GM12878 (cell line): ENCODE data around the gene HCK. TPM values are rescaled to one million over a fixed set of nuclear protein-coding genes. Genes with fewer than 3 reads are reported as not detected.

Experiments
- ATAC-seq: fragments of 200-7000 bp; cut with Tn5 transposase; 3 replicates; pipeline ENCODE4 v1.9.1; 2020; ENCODE audit warnings: mild to moderate bottlenecking, moderate library complexity
- BruUV-seq: library from RNA; stranded (reverse); fragments of 400-500 nt; replicated peaks from 2 replicates; lab custom pipeline; 2021; lab: Mats Ljungman, UMichigan
- CTCF ChIA-PET: fragments of 300-600 bp; sonication (Branson Sonifier 250); formaldehyde crosslinking; extraction: SDS; loops from one replicate; lab custom pipeline; 2021; ENCODE audit warnings: inconsistent platforms; lab: Yijun Ruan, JAX
- POLR2A ChIA-PET: fragments of 350-600 bp; formaldehyde crosslinking; extraction: SDS; loops from one replicate; lab custom pipeline; 2021; ENCODE audit warnings: inconsistent platforms; lab: Charles Lee
- RAD21 ChIA-PET: fragments of 300-600 bp; sonication (Branson Sonifier 250); formaldehyde crosslinking; loops from one replicate; lab custom pipeline; 2023; ENCODE audit warnings: antibody characterized with exemption; ENCODE audit not compliant: unreplicated experiment; lab: Charles Lee
- SMC1A ChIA-PET: fragments of 300-600 bp; sonication (Branson Sonifier 250); formaldehyde crosslinking; loops from one replicate; lab custom pipeline; 2023; ENCODE audit not compliant: unreplicated experiment, uncharacterized antibody; lab: Charles Lee
- DNase-seq: peaks from one replicate; pipeline ENCODE4 v3.0.0-alpha.2; 2011; ENCODE audit warnings: low read depth, low spot score
- FAIRE-seq: peaks from 3 replicates; lab custom pipeline; 2011; peaks lifted over from hg19 to GRCh38; lab: Jason Lieb, UNC
- H2AFZ ChIP-seq: 2 replicates; pipeline ENCODE4 v1.6.0; 2011; ENCODE audit warnings: low read depth, low read length, control low read depth; ENCODE audit not compliant: control insufficient read depth
- H3K27ac ChIP-seq: 2 replicates; pipeline ENCODE4 v1.5.1; 2011; ENCODE audit warnings: control low read depth; ENCODE audit not compliant: control insufficient read depth, insufficient read depth
- H3K27me3 ChIP-seq, 2 experiments: replicated peaks in 1 of 2; 2 replicates each; pipeline versions ENCODE4 v1.6.0 to v1.6.1; 2011; ENCODE audit warnings: low read length in 1 of 2; ENCODE audit not compliant: control insufficient read depth in 2 of 2, insufficient read depth in 2 of 2
- H3K36me3 ChIP-seq, 2 experiments: 2 replicates each; pipeline ENCODE4 v1.5.1; 2011; ENCODE audit warnings: low read length in 1 of 2; ENCODE audit not compliant: control insufficient read depth in 2 of 2, insufficient read depth in 2 of 2
- H3K4me1 ChIP-seq: 2 replicates; pipeline ENCODE4 v1.6.1; 2011; ENCODE audit warnings: mild to moderate bottlenecking, low read length, moderate library complexity, mixed read lengths; ENCODE audit not compliant: control insufficient read depth, insufficient read depth
- H3K4me2 ChIP-seq: 2 replicates; pipeline ENCODE4 v1.6.0; 2011; ENCODE audit warnings: control low read depth; ENCODE audit not compliant: control insufficient read depth, insufficient read depth
- H3K4me3 ChIP-seq: fragments of 200-600 bp; sonication (generic); 2 replicates; pipeline ENCODE4 v1.5.1; 2016
- H3K79me2 ChIP-seq: 2 replicates; pipeline ENCODE4 v1.6.0; 2011; ENCODE audit warnings: low read length; ENCODE audit not compliant: control insufficient read depth, insufficient read depth
- H3K9ac ChIP-seq: 2 replicates; pipeline ENCODE4 v1.8.0; 2011; ENCODE audit warnings: low read length, control low read depth, mixed read lengths; ENCODE audit not compliant: control insufficient read depth, insufficient read depth
- H3K9me3 ChIP-seq: replicated peaks from 3 replicates; pipeline ENCODE4 v1.5.1; 2011; ENCODE audit warnings: mild to moderate bottlenecking, low read length; ENCODE audit not compliant: control insufficient read depth, insufficient read depth
- H4K20me1 ChIP-seq: 2 replicates; pipeline ENCODE4 v1.6.0; 2011; ENCODE audit not compliant: control insufficient read depth, insufficient read depth
- BRCA1 ChIP-seq: IDR thresholded peaks from 2 replicates; pipeline ENCODE4 v1.6.1; 2011; ENCODE audit warnings: low read depth, low read length, improper control_type of control experiment
- IKZF1 ChIP-seq: fragments of 450-650 bp; conservative IDR thresholded peaks from 2 replicates; pipeline ENCODE4 v1.6.1; 2017; ENCODE audit warnings: antibody characterized with exemption, mild to moderate bottlenecking
- SPI1 ChIP-seq: IDR thresholded peaks from 2 replicates; pipeline ENCODE4 v1.6.1; 2011; ENCODE audit warnings: low read depth, mild to moderate bottlenecking, low read length, moderate library complexity, borderline replicate concordance; ENCODE audit not compliant: insufficient read depth
- ZBTB4 ChIP-seq: fragments of 450-650 bp; formaldehyde crosslinking; IDR thresholded peaks from 2 replicates; pipeline ENCODE4 v1.4.0; 2022; ENCODE audit warnings: mild to moderate bottlenecking, moderate library complexity
- WGBS: methylation state at CpG from one replicate; pipeline ENCODE4 v1.1.6; 2016; ENCODE audit warnings: low lambda C conversion rate; ENCODE audit not compliant: insufficient replicate concordance, insufficient coverage; ENCODE audit errors: missing lambda C conversion rate; 5-methylcytosine and 5-hydroxymethylcytosine counted together
- in situ Hi-C: fragments of 300-500 bp; cut with MboI; formaldehyde crosslinking; loops from 9 replicates; pipeline ENCODE4 v1.14.3; 2018; ENCODE audit warnings: mixed read lengths
- intact Hi-C: fragments of 100-400 bp; cut with micrococcal nuclease; formaldehyde crosslinking; loops from one replicate; pipeline ENCODE4 v1.14.2; 2022; ENCODE audit not compliant: unreplicated experiment
- polyA plus RNA-seq, 11 experiments: library from polyadenylated mRNA; depleted of rRNA in 4 of 11; unstranded in 6 of 11; stranded (reverse) in 5 of 11; fragments of >200 nt; fragmentation: Nextera tagmentation in 4 of 11; fragmentation: Illumina TruSeq in 1 of 11; extraction: Ambion mirVana in 4 of 11; extraction: Trizol in 1 of 11; gene quantifications; 1 replicate in 1 of 11; 2 replicates in 10 of 11; pipeline versions ENCODE4 v1.2.1 to v1.2.3, GENCODE V29; 2011 to 2016; ENCODE audit warnings: inconsistent platforms in 2 of 11, missing spikeins in 2 of 11, low read depth in 1 of 11
- total RNA-seq, 4 experiments: library from RNA; depleted of rRNA in 3 of 4; stranded (reverse); fragments of >200 nt in 3 of 4; fragmentation: Illumina TruSeq in 1 of 4; extraction: Trizol in 1 of 4; gene quantifications; 2 replicates each; pipeline versions ENCODE4 v1.2.1 to v1.2.3, GENCODE V29; 2013 to 2021

The HCK gene
- total and polyA plus RNA-seq, 10 of the 15 experiments (the other 5 are each of a cell fraction or from before 2014, with no cell fraction given) = 1.3 to 30.3 (median 18.5) TPM

GRCh38 chr20:32111753-32112152, 59.7 kb downstream of the HCK start (continued):
- TF ChIP-seq ZBTB4 = no peak

- ATAC-seq = peak; percentile 22; the same call in 2 of the 3 replicates
- Histone ChIP-seq H3K4me1 (peaks cover 20% of the 10 kb centered on the region), H3K9ac (no peak overlapping the region), H3K4me2 (peak overlapping the region; percentile 39; the same call in 1 of the 2 replicates), H3K27me3 (no peaks in the 10 kb centered on the region), H3K36me3 (no peaks in the 10 kb centered on the region; a peak in 3 of 4 replicates), H3K79me2 (peaks cover 55% of the 10 kb centered on the region), H3K27ac (no peak overlapping the region), H3K4me3 (no peak overlapping the region), H3K9me3 (no peaks in the 10 kb centered on the region), H4K20me1 (0 out of 2 replicates have a peak, but pooled peaks cover 4% of the 10 kb centered on the region), H2AFZ (no peak overlapping the region)
- TF ChIP-seq IKZF1 = peak; percentile 32; the same call in 1 of the 2 replicates
- peak; percentile 70; the same call in 1 of the 2 replicates for TF ChIP-seq SPI1
- no peak for TF ChIP-seq BRCA1
- 47% methylated on average over 5 of the region's 5 CpGs for WGBS
- POLR2A ChIA-PET = no interaction called here
- intact Hi-C loops (no loop called here), in situ Hi-C loops (no loop called here)
- DNase-seq = no peak
- CTCF ChIA-PET = no interaction called here
- no TSS peak for BruUV-seq
- RAD21 ChIA-PET = no interaction called here
- no peak for FAIRE-seq
- SMC1A ChIA-PET = interaction anchor here (1.4 kb wide), 1 partner anchor 27 kb away, joined by 3 read pairs; no protein-coding TSS in a partner anchor
Observed at GRCh38 chr20:32112841-32113240, 60.8 kb downstream of the HCK start.
